A549 (cell line): ENCODE measurements around the gene HSDL2. TPM values are rescaled to one million over a fixed set of nuclear protein-coding genes. Genes with fewer than 3 reads are reported as not detected.
A peak's percentile ranks its signal among the peaks of the same experiment; 100 is the strongest.

Experiments used
- ATAC-seq, 2 experiments: fragments of 200-7000 bp in 1 of 2; fragments of >200 bp in 1 of 2; cut with Nextera tagmentation in 1 of 2; cut with Tn5 transposase in 1 of 2; 3 replicates each; pipeline versions ENCODE4 v1.8.0 to v1.9.1; 2018 to 2020; ENCODE audit warnings: mild to moderate bottlenecking in 1 of 2, moderate library complexity in 1 of 2
- CTCF ChIA-PET: fragments of 300-600 bp; sonication (Branson Sonifier 250); formaldehyde crosslinking; extraction: SDS; loops from one replicate; lab custom pipeline; 2021; ENCODE audit warnings: antibody characterized with exemption, inconsistent platforms; lab: Yijun Ruan, JAX
- POLR2A ChIA-PET: fragments of 350-600 bp; formaldehyde crosslinking; extraction: SDS; loops from one replicate; lab custom pipeline; 2021; ENCODE audit warnings: antibody characterized with exemption, inconsistent platforms; lab: Yijun Ruan, JAX
- DNase-seq, 2 experiments: peaks; one replicate each; pipeline versions ENCODE4 v3.0.0 to v3.0.0-alpha.2; 2011 to 2016; ENCODE audit warnings: low read depth in 1 of 2, low spot score in 1 of 2
- FAIRE-seq: peaks from 2 replicates; lab custom pipeline; 2011; peaks lifted over from hg19 to GRCh38; lab: Jason Lieb, UNC
- H3K27ac ChIP-seq, 2 experiments: fragments of >200 bp; sonication (Bioruptor Twin); formaldehyde crosslinking; 3 replicates each; pipeline ENCODE4 v1.5.1; 2016 to 2017
- H3K4me1 ChIP-seq: fragments of >200 bp; sonication (Bioruptor Twin); formaldehyde crosslinking; 3 replicates; pipeline ENCODE4 v1.6.1; 2016
- H3K4me2 ChIP-seq: fragments of >200 bp; sonication (Bioruptor Twin); formaldehyde crosslinking; 3 replicates; pipeline ENCODE4 v1.6.1; 2016
- H3K4me3 ChIP-seq: fragments of >200 bp; sonication (Bioruptor Twin); formaldehyde crosslinking; 3 replicates; pipeline ENCODE4 v1.5.1; 2016
- H3K9me3 ChIP-seq: fragments of >200 bp; sonication (Bioruptor Twin); formaldehyde crosslinking; 3 replicates; pipeline ENCODE4 v1.6.1; 2016
- BCL3 ChIP-seq: fragments of >200 bp; sonication (Bioruptor Twin); formaldehyde crosslinking; IDR thresholded peaks from 3 replicates; pipeline ENCODE4 v1.6.1; 2016
- CEBPB ChIP-seq, 2 experiments: fragments of >200 bp in 1 of 2; sonication (Bioruptor Twin) in 1 of 2; formaldehyde crosslinking in 1 of 2; IDR thresholded peaks; 2 replicates each; pipeline ENCODE4 v1.6.1; 2012 to 2016
- CHD4 ChIP-seq: fragments of 200-600 bp; sonication (generic); IDR thresholded peaks from 2 replicates; pipeline ENCODE4 v1.6.1; 2016; ENCODE audit warnings: antibody characterized with exemption, mild to moderate bottlenecking, borderline replicate concordance
- E2F6 ChIP-seq: IDR thresholded peaks from 2 replicates; pipeline ENCODE4 v1.6.1; 2012; ENCODE audit warnings: low read depth, borderline replicate concordance
- EHMT2 ChIP-seq: fragments of 200-600 bp; sonication (generic); IDR thresholded peaks from 2 replicates; pipeline ENCODE4 v1.6.1; 2016; ENCODE audit warnings: antibody characterized with exemption, low read depth, mild to moderate bottlenecking, moderate library complexity
- EP300 ChIP-seq, 2 experiments: fragments of >200 bp; sonication (Bioruptor Twin); formaldehyde crosslinking; IDR thresholded peaks; 2 replicates in 1 of 2; 3 replicates in 1 of 2; pipeline ENCODE4 v1.6.1; 2016 to 2017
- FOSL2 ChIP-seq, 2 experiments: fragments of 450-650 bp in 1 of 2; fragments of >200 bp in 1 of 2; sonication (Bioruptor Twin) in 1 of 2; formaldehyde crosslinking; IDR thresholded peaks; 2 replicates each; pipeline versions ENCODE4 v1.5.0 to v1.6.1; 2016 to 2020; ENCODE audit warnings: mild to moderate bottlenecking in 1 of 2, moderate library complexity in 1 of 2
- GATA3 ChIP-seq: IDR thresholded peaks from 2 replicates; pipeline ENCODE4 v1.6.1; 2012; ENCODE audit warnings: borderline replicate concordance
- HDAC2 ChIP-seq: fragments of 200-600 bp; sonication (generic); IDR thresholded peaks from 2 replicates; pipeline ENCODE4 v1.6.1; 2016
- HEYL ChIP-seq: fragments of 250-450 bp; sonication (Bioruptor Pico); IDR thresholded peaks from 2 replicates; pipeline ENCODE4 v1.8.0; 2021; ENCODE audit warnings: mild to moderate bottlenecking, moderate library complexity
- HOXB5 ChIP-seq: fragments of 250-450 bp; sonication (Bioruptor Pico); IDR thresholded peaks from 2 replicates; pipeline ENCODE4 v1.5.0; 2020; ENCODE audit warnings: mild to moderate bottlenecking, moderate library complexity
- JUN ChIP-seq, 2 experiments: fragments of >200 bp; sonication (Bioruptor Twin); formaldehyde crosslinking; IDR thresholded peaks; 2 replicates in 1 of 2; 3 replicates in 1 of 2; pipeline ENCODE4 v1.6.1; 2016 to 2017
- JUNB ChIP-seq: fragments of >200 bp; sonication (Bioruptor Twin); formaldehyde crosslinking; IDR thresholded peaks from 2 replicates; pipeline ENCODE4 v1.6.1; 2016
- KDM5A ChIP-seq: fragments of 200-600 bp; sonication (generic); IDR thresholded peaks from 2 replicates; pipeline ENCODE4 v1.6.1; 2016; ENCODE audit warnings: antibody characterized with exemption, mild to moderate bottlenecking
- MAX ChIP-seq: IDR thresholded peaks from 2 replicates; pipeline ENCODE4 v1.6.1; 2012
- MAZ ChIP-seq: fragments of 150-350 bp; IDR thresholded peaks from 2 replicates; pipeline ENCODE4 v1.6.1; 2014; ENCODE audit warnings: antibody characterized with exemption, low read depth, low read length, borderline replicate concordance
- RAD21 ChIP-seq, 2 experiments: fragments of >200 bp in 1 of 2; sonication (Bioruptor Twin) in 1 of 2; formaldehyde crosslinking in 1 of 2; IDR thresholded peaks in 1 of 2; conservative IDR thresholded peaks in 1 of 2; 2 replicates in 1 of 2; 3 replicates in 1 of 2; pipeline ENCODE4 v1.6.1; 2012 to 2018; ENCODE audit warnings: inconsistent platforms in 1 of 2
- RCOR1 ChIP-seq: fragments of 150-350 bp; IDR thresholded peaks from 2 replicates; pipeline ENCODE4 v1.6.1; 2014; ENCODE audit warnings: antibody characterized with exemption, low read length, low read depth
- SMC3 ChIP-seq: fragments of >200 bp; sonication (Bioruptor Twin); formaldehyde crosslinking; IDR thresholded peaks from 3 replicates; pipeline ENCODE4 v1.6.1; 2018; ENCODE audit warnings: inconsistent platforms
- SREBF2 ChIP-seq: fragments of 450-650 bp; IDR thresholded peaks from 2 replicates; pipeline ENCODE4 v1.6.1; 2014; ENCODE audit warnings: mild to moderate bottlenecking, moderate library complexity
- USF2 ChIP-seq: fragments of 450-650 bp; IDR thresholded peaks from 2 replicates; pipeline ENCODE4 v1.6.1; 2014; ENCODE audit warnings: antibody characterized with exemption
- WGBS: methylation state at CpG from one replicate; pipeline ENCODE4 v1.1.6; 2017; ENCODE audit errors: missing lambda C conversion rate; 5-methylcytosine and 5-hydroxymethylcytosine counted together
- polyA plus RNA-seq, 4 experiments: library from polyadenylated mRNA; depleted of rRNA in 3 of 4; stranded (reverse); fragments of >200 nt; fragmentation: RNase III in 1 of 4; extraction: RNeasy Plus Mini Kit Qiagen cat#74134 plus additional on column Dnase treatment in 1 of 4; gene quantifications; 2 replicates in 3 of 4; 3 replicates in 1 of 4; pipeline ENCODE4 v1.2.3, GENCODE V29; 2011 to 2017
- TF ChIP-seq, protein P1 (sequence below): fragments of >200 bp; sonication (Bioruptor Twin); formaldehyde crosslinking; IDR thresholded peaks from 2 replicates; pipeline ENCODE4 v1.6.1; 2016
- TF ChIP-seq, protein P2 (sequence below): IDR thresholded peaks from 2 replicates; pipeline ENCODE4 v1.6.1; 2012

HSDL2 gene
- polyA plus RNA-seq, 2 of the 4 experiments (the other 2 are of a cell fraction): 47.4 to 47.7 TPM

DNA sequence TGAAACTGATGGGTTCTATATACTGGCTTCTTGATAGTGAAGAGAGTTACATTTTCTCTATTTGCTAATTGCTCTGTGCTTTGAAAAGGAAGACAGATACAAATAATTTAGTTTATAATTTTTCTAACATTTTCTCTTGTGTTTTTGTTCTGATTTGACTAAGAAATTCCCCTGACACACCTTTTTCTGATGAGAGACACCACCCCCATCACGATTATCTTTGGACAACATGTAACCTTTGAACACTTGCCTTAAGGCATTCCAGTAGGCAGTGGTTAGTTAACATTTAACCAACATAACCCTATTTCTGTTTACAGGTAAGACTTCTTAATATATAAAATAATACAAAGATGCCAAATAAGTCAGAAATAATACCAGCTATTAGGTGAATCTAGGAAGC, 42.4 kb upstream of the HSDL2 start:
- TF ChIP-seq, protein P1, sequence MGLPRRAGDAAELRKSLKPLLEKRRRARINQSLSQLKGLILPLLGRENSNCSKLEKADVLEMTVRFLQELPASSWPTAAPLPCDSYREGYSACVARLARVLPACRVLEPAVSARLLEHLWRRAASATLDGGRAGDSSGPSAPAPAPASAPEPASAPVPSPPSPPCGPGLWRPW: no peak
- TF ChIP-seq JUN (IDR thresholded peaks at IDR 0.05) (no peak), SREBF2 (no peak), KDM5A (no peak), HDAC2 (no peak), SMC3 (no peak), E2F6 (no peak), EHMT2 (no peak), CHD4 (no peak), MAZ (no peak)
- TF ChIP-seq, all 56 proteins: peak for 0
- ChIA-PET CTCF (interaction anchor here (0.8 to 9.6 kb wide), 6 partner anchors 8 to 578 kb away, joined by 3 to 42 read pairs (median 4); no protein-coding TSS in a partner anchor), POLR2A (no interaction called here)
- ATAC-seq (no peak), DNase-seq (peak in 1 of 2 experiments; percentile 53), FAIRE-seq (no peak)
- H3K4me3 ChIP-seq: 0 out of 3 replicates have a peak overlapping the region, but pooled peaks have one; percentile 12
- peaks cover 54% of the 10 kb centered on the region for H3K4me1 ChIP-seq
- 0% methylated on average over 1 of the region's 1 CpG for WGBS
- peak overlapping the region; percentile 76 for H3K4me2 ChIP-seq
- peak overlapping the region; percentile 78 to 82 for H3K27ac ChIP-seq
- H3K9me3 ChIP-seq: no peaks in the 10 kb centered on the region

GRCh38 chr9:112338561-112338960, 41.3 kb upstream of the HSDL2 start:
- Histone ChIP-seq H3K9me3 (no peaks in the 10 kb centered on the region), H3K4me1 (peaks cover 54% of the 10 kb centered on the region), H3K4me3 (no peak overlapping the region), H3K27ac (peak overlapping the region; percentile 78 to 82), H3K4me2 (peak overlapping the region; percentile 76)
- TF ChIP-seq RAD21 (conservative IDR thresholded peaks at IDR 0.05 in 1 of 2, IDR thresholded peaks at IDR 0.05 in 1 of 2): peak in 1 of 2 experiments; percentile 8; a peak in 1 of 5 replicates
- peak; percentile 54; the same call in 1 of the 2 replicates for TF ChIP-seq GATA3
- TF ChIP-seq HOXB5 (CRISPR knock-in tag): no peak
- no peak for TF ChIP-seq USF2
- TF ChIP-seq JUN (IDR thresholded peaks at IDR 0.05): peak; percentile 33 to 52; a peak in 2 of 5 replicates
- TF ChIP-seq FOSL2 (IDR thresholded peaks at IDR 0.05): 0 out of 2 replicates have a peak, but pooled peaks have one; percentile 14
- TF ChIP-seq FOSL2 (CRISPR knock-in tag; IDR thresholded peaks at IDR 0.05): peak; percentile 70
- peak; percentile 33; the same call in 1 of the 2 replicates for TF ChIP-seq MAX
- TF ChIP-seq, protein P2, sequence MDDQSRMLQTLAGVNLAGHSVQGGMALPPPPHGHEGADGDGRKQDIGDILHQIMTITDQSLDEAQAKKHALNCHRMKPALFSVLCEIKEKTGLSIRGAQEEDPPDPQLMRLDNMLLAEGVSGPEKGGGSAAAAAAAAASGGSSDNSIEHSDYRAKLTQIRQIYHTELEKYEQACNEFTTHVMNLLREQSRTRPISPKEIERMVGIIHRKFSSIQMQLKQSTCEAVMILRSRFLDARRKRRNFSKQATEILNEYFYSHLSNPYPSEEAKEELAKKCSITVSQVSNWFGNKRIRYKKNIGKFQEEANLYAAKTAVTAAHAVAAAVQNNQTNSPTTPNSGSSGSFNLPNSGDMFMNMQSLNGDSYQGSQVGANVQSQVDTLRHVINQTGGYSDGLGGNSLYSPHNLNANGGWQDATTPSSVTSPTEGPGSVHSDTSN: no peak
- TF ChIP-seq KDM5A: no peak
- TF ChIP-seq BCL3: 0 out of 3 replicates have a peak, but pooled peaks have one; percentile 31
- peak in 1 of 2 experiments; percentile 29; a peak in 1 of 4 replicates for TF ChIP-seq CEBPB (IDR thresholded peaks at IDR 0.05)
- TF ChIP-seq EP300 (IDR thresholded peaks at IDR 0.05): peak in 1 of 2 experiments; percentile 41; a peak in 1 of 5 replicates
- no peak for TF ChIP-seq HEYL (CRISPR knock-in tag)
- 0 out of 2 replicates have a peak, but pooled peaks have one; percentile 34 for TF ChIP-seq JUNB
- TF ChIP-seq RCOR1: no peak
- 2% methylated on average over 3 of the region's 3 CpGs for WGBS
- FAIRE-seq (no peak), DNase-seq (peak; percentile 66 to 87), ATAC-seq (peak; percentile 74 to 81)
- ChIA-PET POLR2A (interaction anchor here (0.6 kb wide), 1 partner anchor 41 kb away, joined by 3 read pairs; the partner anchor contains the start of gene HSDL2), CTCF (interaction anchor here (1.3 to 9.6 kb wide), 3 partner anchors 9 to 226 kb away, joined by 3 to 42 read pairs (median 3); no protein-coding TSS in a partner anchor)
